ENCODE data around the gene IRAK2.

IRAK2 gene

DNA sequence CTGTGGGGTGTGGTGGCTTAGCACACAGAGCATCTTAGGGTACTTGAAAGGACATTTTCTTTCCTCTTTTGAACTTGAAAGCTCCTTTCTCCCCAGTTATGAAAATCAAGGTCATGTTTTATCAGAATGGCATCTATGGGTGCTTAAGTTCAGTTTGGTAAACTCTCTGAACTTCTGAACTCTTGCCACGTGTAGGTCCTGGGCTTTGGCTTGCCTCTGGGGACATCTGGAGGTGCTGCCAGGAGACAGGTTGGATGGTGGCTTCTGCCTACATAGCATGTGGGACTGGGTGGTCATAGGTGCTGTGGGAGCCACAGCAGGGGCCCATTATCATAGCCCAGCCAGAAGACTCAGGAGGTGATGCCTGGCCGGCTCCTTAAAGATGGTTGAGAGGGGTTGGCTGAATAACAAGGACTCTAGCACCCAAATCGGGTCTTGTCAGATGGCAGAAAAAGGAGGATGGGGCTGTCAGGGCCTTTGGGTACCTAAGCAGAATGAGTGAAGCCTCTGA, 112.5 kb downstream of the IRAK2 start:
- TF ChIP-seq, protein P1, sequence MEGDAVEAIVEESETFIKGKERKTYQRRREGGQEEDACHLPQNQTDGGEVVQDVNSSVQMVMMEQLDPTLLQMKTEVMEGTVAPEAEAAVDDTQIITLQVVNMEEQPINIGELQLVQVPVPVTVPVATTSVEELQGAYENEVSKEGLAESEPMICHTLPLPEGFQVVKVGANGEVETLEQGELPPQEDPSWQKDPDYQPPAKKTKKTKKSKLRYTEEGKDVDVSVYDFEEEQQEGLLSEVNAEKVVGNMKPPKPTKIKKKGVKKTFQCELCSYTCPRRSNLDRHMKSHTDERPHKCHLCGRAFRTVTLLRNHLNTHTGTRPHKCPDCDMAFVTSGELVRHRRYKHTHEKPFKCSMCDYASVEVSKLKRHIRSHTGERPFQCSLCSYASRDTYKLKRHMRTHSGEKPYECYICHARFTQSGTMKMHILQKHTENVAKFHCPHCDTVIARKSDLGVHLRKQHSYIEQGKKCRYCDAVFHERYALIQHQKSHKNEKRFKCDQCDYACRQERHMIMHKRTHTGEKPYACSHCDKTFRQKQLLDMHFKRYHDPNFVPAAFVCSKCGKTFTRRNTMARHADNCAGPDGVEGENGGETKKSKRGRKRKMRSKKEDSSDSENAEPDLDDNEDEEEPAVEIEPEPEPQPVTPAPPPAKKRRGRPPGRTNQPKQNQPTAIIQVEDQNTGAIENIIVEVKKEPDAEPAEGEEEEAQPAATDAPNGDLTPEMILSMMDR (conservative IDR thresholded peaks at IDR 0.05; ENCODE audit: low read depth, low read length): no peak
- DNase-seq (ENCODE audit: low read depth): no peak
- no peak overlapping the region for H3K4me3 ChIP-seq (ENCODE audit: low read length)

DNA sequence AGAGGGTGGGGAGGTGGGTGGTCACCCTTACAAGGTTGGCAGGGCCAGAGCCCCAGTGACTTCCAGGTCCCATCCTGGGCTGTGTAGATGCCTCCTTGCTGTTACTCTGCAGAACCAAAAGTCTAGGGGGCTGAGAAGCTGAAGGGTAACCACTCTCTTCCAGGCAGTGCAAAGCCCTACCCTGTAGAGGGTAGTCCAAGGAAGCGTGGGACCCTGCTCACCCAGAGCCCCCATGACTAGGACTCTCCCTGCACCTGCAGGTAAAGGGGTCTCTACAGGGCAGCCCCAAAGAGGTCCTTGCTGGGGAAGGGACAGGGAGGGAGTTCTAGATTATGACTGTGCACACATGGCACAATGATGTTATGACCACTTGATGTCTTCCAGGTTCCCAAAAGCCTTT, 113.8 kb downstream of the IRAK2 start:
- TF ChIP-seq, protein P1 (conservative IDR thresholded peaks at IDR 0.05; ENCODE audit: low read depth, low read length): no peak

DNA sequence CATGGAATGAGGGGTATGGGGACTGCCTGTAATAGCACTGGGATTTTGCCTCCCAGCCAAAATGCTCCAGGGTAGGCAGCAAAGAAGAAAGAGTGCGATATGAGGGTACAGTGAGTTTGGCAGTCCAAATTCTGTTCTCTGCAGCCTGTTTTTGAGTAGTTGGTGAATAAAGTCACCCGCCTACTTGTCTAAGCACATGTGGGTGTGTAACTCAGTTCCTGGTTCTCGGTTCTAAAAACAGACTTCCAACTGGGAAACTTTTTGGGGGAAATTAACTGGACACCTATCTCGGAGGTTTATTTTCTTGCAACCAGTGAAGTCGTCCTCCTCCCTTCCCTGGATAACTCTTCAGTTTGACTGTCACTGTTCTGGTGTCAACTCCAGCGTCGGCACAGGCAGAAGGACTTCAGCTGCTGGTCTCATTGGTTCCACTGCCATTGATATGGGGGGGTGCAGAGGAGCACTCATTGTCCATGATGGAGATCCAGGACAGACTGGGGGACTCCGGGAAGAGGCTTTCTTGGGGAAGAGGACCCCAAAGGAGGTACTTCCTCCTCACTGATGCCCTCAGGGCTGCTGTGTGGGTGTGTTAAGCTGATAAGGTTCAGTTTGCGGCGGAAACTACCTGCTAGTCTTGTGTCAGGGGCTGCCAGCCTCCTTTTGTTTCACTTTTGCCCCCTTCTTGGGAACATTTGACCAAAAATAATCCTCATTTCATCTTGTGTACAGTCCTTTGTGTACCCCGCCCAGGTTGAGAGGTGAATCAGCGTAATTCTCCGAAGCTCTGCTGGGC, 114.9 kb downstream of the IRAK2 start:
- no peak for DNase-seq (ENCODE audit: low read depth)
- TF ChIP-seq, protein P1 (conservative IDR thresholded peaks at IDR 0.05; ENCODE audit: low read depth, low read length): no peak
- H3K4me3 ChIP-seq (ENCODE audit: low read length): no peak overlapping the region

More for the DNA sequence above, 113.8 kb downstream of the IRAK2 start:
- H3K4me3 ChIP-seq (ENCODE audit: low read length): no peak overlapping the region
- no peak for DNase-seq (ENCODE audit: low read depth)

DNA sequence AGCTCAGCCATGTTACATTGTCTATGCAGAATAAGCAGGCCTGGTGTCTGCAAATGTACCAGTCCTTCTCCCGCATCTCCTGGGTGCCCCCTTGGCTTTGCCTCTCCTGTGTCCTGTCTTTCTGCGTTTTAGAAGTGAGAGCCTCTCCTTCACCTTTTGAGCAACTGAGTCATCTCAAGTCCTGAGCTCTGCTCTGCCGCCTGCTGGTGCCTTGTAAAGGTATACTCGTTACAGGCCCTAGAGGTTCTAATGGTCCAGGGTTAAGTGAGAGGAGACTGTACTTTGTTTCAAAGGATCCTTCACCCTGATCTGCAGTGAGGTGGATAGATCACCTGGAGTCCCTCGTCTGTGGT, 115.4 kb downstream of the IRAK2 start:
- TF ChIP-seq, protein P1 (conservative IDR thresholded peaks at IDR 0.05; ENCODE audit: low read depth, low read length): no peak

DNA sequence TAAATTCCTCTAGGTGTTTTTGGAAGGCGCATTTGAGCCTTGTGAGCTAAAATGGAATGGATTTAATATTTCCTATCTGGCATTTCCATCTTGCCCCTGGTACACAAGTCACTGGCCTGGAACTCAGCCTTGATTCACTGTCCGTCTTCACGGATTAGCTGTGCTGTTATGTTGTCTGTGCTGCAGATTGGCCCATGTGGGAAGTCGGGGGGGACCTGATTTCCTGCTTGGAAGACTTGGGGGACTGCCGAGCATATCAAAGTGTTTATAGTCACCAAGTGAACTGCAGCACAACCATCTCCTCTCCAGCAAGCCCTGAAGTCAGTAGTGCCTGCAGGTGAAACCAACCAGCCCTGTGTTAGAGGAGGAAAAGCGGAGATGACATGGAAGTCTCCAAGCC, 115.9 kb downstream of the IRAK2 start:
- no peak overlapping the region for H3K4me3 ChIP-seq (ENCODE audit: low read length)
- no peak for DNase-seq (ENCODE audit: low read depth)
- TF ChIP-seq, protein P1 (conservative IDR thresholded peaks at IDR 0.05; ENCODE audit: low read depth, low read length): no peak

More for the DNA sequence above, 115.4 kb downstream of the IRAK2 start:
- DNase-seq (ENCODE audit: low read depth): no peak
- H3K4me3 ChIP-seq (ENCODE audit: low read length): no peak overlapping the region

DNA sequence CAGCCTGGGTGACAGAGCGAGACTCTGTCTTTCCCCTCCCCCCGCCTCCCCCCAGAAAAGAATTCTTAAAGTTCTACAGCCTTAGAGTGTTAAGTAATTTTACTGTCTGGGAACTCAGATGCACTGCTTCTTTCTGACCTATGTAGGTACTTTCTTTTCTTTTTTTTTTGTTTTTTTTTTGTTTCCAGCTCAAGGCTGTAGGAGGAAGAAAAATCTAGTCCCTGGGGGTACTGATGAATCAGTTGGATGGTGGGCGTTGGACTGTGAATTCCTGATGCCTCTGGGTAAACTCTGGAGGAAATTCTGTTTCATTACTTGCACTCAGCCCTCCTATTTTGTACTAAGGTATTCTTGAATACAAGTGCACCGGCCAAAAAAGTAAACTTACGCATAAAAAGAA, 117.2 kb downstream of the IRAK2 start:
- DNase-seq (ENCODE audit: low read depth): no peak
- TF ChIP-seq, protein P1 (conservative IDR thresholded peaks at IDR 0.05; ENCODE audit: low read depth, low read length): no peak
- H3K4me3 ChIP-seq (ENCODE audit: low read length): no peak overlapping the region

DNA sequence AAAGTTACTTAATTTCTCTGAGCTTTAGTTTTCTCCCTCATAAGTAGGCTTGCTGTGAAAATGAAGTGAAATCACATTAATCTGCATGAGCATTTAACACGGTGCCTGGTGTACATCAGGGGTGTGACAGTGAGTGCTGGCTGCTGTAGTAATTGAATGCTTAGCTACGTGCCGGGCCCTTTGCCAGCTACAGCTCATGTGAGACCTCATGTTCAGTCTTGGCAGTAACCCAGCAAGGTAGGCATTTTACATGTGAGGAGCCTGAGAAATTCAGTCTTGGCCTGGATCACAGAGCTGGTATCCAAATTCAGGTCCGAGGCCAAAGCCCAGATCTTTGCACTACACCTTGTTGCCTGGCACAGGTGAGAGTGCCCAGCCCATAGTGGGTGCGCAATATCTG, 118.9 kb downstream of the IRAK2 start:
- DNase-seq (ENCODE audit: low read depth): peak; percentile 95
- no peak overlapping the region for H3K4me3 ChIP-seq (ENCODE audit: low read length)
- TF ChIP-seq, protein P1 (conservative IDR thresholded peaks at IDR 0.05; ENCODE audit: low read depth, low read length): no peak
